HG02798 (cell line): ENCODE measurements around the gene PRKCSH.

Experiments
- ATAC-seq: cut with Tn5 transposase; IDR thresholded peaks from one replicate; pipeline ENCODE4 v1.9.1; 2021; ENCODE audit warnings: mild to moderate bottlenecking; ENCODE audit not compliant: unreplicated experiment, poor library complexity

Gene PRKCSH

DNA sequence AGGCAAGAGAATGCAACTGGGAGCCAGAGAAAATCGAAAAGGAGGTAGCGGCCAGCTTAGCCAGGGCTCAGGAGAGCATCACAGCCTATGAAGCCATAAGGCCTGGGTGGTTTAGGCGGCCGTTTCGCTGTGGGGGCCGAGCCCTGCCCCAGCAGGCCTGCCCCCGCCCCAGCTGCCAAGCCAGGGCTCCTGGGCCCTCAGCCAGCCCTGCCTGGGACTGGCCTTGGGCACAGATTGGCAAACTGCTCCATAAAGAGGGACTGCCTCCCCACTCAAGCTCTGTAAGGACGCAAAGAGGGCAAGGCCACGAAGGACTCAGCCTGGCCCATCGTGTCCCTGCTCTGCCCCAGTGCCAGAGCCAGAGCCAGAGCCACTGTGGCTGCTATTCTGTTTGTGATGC, 60.0 kb downstream of the PRKCSH start:
- ATAC-seq, result no peak

DNA sequence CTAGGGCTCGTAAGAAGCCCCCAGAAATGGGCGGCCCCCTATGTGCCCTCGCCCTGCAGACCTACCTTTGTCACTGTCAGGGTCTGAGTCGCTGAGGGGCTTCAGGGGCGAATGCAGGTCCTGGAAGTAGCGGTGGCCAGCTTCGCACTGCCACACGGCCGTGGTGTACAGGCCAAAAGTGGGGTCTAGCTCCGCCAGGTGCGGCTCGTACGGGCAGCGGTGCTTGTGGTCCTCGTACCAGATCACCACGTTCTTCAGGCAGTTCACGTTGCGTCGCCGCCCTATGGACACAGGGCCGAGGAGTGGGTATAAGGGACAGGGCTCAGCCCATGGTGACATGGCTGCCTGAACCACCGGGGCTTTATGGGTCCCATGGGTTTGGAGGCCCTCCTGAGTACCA, 60.5 kb downstream of the PRKCSH start:
- no peak for ATAC-seq

DNA sequence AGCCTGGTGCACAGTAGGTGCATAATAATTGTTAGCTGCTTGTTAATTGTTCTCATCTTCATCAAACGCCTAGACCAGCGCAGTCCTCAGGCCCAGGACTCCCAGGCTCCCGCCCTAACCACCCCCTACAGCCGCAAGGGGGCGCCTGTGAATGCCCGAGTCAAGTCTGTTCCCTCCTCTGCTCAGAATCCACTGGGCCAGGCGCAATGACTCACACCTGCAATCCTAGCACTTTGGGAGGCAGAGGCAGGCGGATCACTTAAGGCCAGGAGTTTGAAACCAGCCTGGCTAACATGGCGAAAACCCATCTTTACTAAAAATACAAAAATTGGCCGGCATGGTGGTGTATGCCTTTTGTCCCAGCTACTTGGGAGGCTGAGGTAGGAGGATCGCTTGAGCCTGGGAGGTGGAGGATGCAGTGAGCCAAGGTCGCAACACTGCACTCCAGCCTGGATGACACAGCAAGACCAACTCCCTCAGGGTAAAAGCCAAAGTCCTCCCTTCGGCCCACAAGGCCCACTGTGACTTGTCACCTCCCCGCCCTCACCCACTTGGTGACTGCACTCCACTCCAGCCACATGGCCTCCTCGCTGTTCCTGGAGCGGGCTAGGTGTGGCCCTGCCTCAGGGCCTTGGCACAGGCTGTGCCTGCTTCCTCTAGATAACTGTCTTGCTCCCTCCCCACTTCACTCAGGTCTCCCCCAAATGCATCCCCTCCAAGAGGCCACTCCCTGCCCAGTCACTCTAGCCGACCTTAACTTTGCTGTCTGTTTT, 61.1 kb downstream of the PRKCSH start:
- ATAC-seq, result no peak

DNA sequence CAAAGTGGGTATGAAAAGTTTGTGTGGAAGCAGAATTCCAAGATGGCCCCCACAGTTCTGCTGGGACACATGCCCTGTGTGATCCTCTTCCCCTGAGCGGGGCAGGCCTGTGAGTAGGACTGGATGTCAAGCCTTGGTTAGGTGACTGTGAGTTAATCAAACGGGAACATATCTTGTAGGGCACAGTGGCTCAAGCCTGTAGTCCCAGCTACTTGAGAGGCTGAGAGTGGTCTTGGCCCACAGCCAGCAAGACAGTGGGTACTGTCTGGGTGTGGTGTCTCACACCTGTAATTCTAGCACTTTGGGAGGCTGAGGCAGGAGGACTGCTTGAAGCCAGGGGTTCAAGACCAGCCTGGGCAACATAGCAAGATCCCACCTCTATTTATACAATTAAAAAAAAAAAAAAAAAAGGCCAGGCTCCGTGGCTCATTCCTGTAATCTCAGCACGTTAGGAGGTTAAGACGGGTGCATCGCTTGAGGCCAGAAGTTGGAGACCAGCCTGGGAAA, 63.8 kb downstream of the PRKCSH start:
- no peak for ATAC-seq

DNA sequence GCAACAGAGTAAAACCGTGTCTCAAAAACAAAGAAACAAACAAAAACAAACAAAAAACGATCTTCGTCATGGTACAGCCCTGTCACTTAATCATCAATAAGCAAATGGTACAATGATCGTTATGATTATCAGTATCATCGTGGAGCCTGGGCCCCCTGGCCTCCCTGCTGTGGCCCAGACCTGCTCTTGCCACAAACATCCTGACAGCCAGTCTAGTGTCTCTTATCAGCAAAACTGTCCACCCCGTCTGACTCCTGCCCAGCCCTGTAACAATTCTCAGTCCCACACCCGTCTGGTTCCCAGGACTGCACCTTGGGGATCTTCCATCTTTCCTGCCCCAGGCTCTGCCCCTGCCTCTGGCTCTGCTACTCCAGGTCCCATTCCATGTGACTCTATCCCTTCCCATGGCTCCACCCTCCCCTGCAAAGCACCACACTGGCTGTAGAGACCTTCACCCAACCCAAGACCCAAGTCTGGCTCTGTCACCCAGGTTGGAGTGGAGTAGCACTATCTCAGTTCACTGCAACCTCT, 64.5 kb downstream of the PRKCSH start:
- no peak for ATAC-seq
